C4-2B (cell line): ENCODE data around the gene SYCE3.

Experiments used
- H3K27ac ChIP-seq: fragments of 450-650 bp; 2 replicates; pipeline ENCODE4 v1.5.1; 2017
- CTCF ChIP-seq: fragments of 450-650 bp; conservative IDR thresholded peaks from 2 replicates; pipeline ENCODE4 v1.5.1; 2017; ENCODE audit warnings: mild to moderate bottlenecking
- ZFX ChIP-seq: fragments of 450-650 bp; IDR thresholded peaks from 2 replicates; pipeline ENCODE4 v1.6.1; 2017

The SYCE3 gene

GRCh38 chr22:50597097-50597496, 34.4 kb upstream of the SYCE3 start:
- TF ChIP-seq ZFX (no peak), CTCF (no peak)
- no peak overlapping the region for H3K27ac ChIP-seq

- TF ChIP-seq CTCF (no peak), ZFX (no peak)
- H3K27ac ChIP-seq: no peak overlapping the region
Measured at GRCh38 chr22:50595189-50595588, 32.5 kb upstream of the SYCE3 start.

- no peak for TF ChIP-seq ZFX
- no peak for TF ChIP-seq CTCF
- H3K27ac ChIP-seq: no peak overlapping the region
Measured at GRCh38 chr22:50587407-50587806, 24.7 kb upstream of the SYCE3 start.

GRCh38 chr22:50586416-50586815, 23.7 kb upstream of the SYCE3 start:
- TF ChIP-seq ZFX: no peak
- TF ChIP-seq CTCF: no peak
- no peak overlapping the region for H3K27ac ChIP-seq

- H3K27ac ChIP-seq: no peak overlapping the region
- TF ChIP-seq CTCF (no peak), ZFX (no peak)
Measured at GRCh38 chr22:50585781-50586180, 23.1 kb upstream of the SYCE3 start.

- TF ChIP-seq ZFX: no peak
- no peak for TF ChIP-seq CTCF
- no peak overlapping the region for H3K27ac ChIP-seq
Measured at GRCh38 chr22:50585238-50585637, 22.5 kb upstream of the SYCE3 start.

GRCh38 chr22:50584106-50585096, 21.7 kb upstream of the SYCE3 start:
- TF ChIP-seq CTCF (no peak), ZFX (no peak)
- H3K27ac ChIP-seq: no peak overlapping the region
